Measurements from ENCODE around the gene WDR11. TPM values are rescaled to one million over a fixed set of nuclear protein-coding genes. Genes with fewer than 3 reads are reported as not detected.
A peak's percentile ranks its signal among the peaks of the same experiment; 100 is the strongest.
"Not testable (repeated sequence)": the region's sequence is repeated elsewhere in the genome, so short reads cannot be mapped to it uniquely, and the experiment has no call there.

WDR11 gene
- total RNA-seq, 1 donor from 2014 or later = 61.2 TPM

- TF ChIP-seq CTCF (IDR thresholded peaks at IDR 0.05; ENCODE audit: unreplicated experiment) = no peak
- Mint-ChIP-seq H3K4me1 (ENCODE audit: unreplicated experiment) (peaks cover 16% of the 10 kb centered on the region), H3K27me3 (ENCODE audit: unreplicated experiment) (peaks cover 3% of the 10 kb centered on the region), H3K27ac (ENCODE audit: unreplicated experiment) (peak overlapping the region; percentile 99), H3K4me3 (ENCODE audit: unreplicated experiment) (peak overlapping the region; percentile 37), H3K9me3 (ENCODE audit: unreplicated experiment) (no peaks in the 10 kb centered on the region), H3K36me3 (ENCODE audit: low read depth, unreplicated experiment) (no peaks in the 10 kb centered on the region)
- DNase-seq (ENCODE audit: low spot score) = peak; percentile 17
These were observed 66.5 kb downstream of the WDR11 start for GRCh38 chr10:120917521-120918250.

DNA sequence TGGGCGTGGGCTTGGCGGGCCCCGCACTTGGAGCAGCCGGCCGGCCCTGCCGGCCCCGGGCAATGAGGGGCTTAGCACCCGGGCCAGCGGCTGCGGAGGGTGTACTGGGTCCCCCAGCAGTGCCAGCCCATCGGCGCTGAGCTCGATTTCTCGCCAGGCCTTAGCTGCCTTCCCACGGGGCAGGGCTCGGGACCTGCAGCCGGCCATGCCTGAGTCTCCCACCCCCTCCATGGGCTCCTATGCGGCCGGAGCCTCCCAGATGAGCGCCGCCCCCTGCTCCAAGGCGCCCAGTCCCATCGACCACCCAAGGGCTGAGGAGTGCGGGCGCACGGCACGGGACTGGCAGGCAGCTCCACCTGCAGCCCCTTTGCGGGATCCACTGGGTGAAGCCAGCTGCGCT lies 72.7 kb downstream of the WDR11 start:
- not testable (repeated sequence) for H3K4me1 Mint-ChIP-seq (ENCODE audit: unreplicated experiment); H3K36me3 Mint-ChIP-seq (ENCODE audit: low read depth, unreplicated experiment); H3K4me3 Mint-ChIP-seq (ENCODE audit: unreplicated experiment); H3K9me3 Mint-ChIP-seq (ENCODE audit: unreplicated experiment); DNase-seq (ENCODE audit: low spot score); H3K27me3 Mint-ChIP-seq (ENCODE audit: unreplicated experiment); H3K27ac Mint-ChIP-seq (ENCODE audit: unreplicated experiment)

DNA sequence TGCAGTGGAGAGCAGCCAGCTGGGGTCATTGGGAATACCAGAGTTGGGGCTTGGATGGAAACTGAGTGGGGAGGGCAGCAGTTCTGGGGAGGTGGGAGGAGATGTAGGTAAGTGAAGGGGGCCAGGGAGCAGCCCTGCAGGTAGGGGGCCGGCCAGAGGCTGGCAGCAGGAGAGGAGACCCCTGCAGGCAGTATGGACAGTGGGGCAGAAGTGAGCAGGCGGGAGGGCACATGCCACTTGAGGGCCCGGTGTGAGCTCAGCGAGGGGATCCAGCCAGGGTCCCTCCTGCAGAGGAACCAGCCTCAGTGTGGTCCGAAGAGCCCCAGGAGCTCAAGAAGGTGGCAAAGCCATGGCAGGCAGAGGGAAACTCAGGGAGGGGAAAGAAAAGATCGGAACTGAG lies 75.4 kb downstream of the WDR11 start:
- H3K27me3 Mint-ChIP-seq (ENCODE audit: unreplicated experiment) = peaks cover 1% of the 10 kb centered on the region
- no peak for DNase-seq (ENCODE audit: low spot score)
- peaks cover 4% of the 10 kb centered on the region for H3K36me3 Mint-ChIP-seq (ENCODE audit: low read depth, unreplicated experiment)
- H3K4me3 Mint-ChIP-seq (ENCODE audit: unreplicated experiment) = no peak overlapping the region
- H3K27ac Mint-ChIP-seq (ENCODE audit: unreplicated experiment) = no peak overlapping the region
- no peak for TF ChIP-seq CTCF (IDR thresholded peaks at IDR 0.05; ENCODE audit: unreplicated experiment)
- H3K9me3 Mint-ChIP-seq (ENCODE audit: unreplicated experiment) = no peaks in the 10 kb centered on the region
- peaks cover 3% of the 10 kb centered on the region for H3K4me1 Mint-ChIP-seq (ENCODE audit: unreplicated experiment)

DNA sequence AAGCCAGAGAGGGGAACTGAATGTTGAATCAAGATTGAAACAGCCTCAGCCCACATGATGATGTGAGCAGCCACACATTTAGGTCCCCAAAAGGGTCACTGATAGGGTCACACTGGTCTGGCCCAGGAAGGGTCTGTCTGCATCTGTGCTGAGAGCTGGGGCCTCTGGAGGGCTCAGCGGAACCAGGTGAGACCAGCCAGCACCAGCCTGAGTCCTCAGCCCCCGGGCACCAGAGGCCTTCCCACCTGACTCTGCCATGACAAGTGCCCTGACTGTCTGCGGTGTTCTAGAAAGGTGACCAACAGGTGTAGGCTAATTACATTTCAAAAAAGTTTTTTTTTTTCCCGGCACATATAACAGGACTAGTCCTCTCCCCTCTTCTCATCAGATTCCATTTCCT lies 76.2 kb downstream of the WDR11 start:
- H3K4me3 Mint-ChIP-seq (ENCODE audit: unreplicated experiment) = no peak overlapping the region
- peaks cover 5% of the 10 kb centered on the region for H3K4me1 Mint-ChIP-seq (ENCODE audit: unreplicated experiment)
- no peak for DNase-seq (ENCODE audit: low spot score)
- H3K27ac Mint-ChIP-seq (ENCODE audit: unreplicated experiment) = no peak overlapping the region
- no peaks in the 10 kb centered on the region for H3K9me3 Mint-ChIP-seq (ENCODE audit: unreplicated experiment)
- H3K36me3 Mint-ChIP-seq (ENCODE audit: low read depth, unreplicated experiment) = peaks cover 4% of the 10 kb centered on the region
- peaks cover 1% of the 10 kb centered on the region for H3K27me3 Mint-ChIP-seq (ENCODE audit: unreplicated experiment)
- no peak for TF ChIP-seq CTCF (IDR thresholded peaks at IDR 0.05; ENCODE audit: unreplicated experiment)

DNA sequence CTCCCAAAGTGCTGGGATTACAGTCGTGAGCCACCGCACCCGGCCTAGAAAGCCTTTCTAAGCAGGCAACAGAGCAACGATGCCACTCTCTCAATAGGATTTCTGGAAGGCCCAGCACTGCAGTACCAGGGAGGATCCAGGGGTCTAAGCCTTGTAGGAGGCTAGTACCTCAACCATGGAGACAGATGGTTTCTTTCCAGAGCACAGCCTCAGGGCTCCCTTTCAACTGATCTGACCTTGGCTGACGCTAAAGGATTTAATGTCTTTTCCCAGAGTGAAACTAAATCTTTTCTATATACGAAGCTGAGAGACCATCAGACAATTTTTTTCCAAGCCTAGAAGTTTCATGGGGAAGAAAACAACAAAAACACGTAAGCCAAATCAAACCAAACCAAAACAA lies 78.0 kb downstream of the WDR11 start:
- DNase-seq (ENCODE audit: low spot score) = no peak
- H3K4me3 Mint-ChIP-seq (ENCODE audit: unreplicated experiment) = no peak overlapping the region
- peaks cover 7% of the 10 kb centered on the region for H3K36me3 Mint-ChIP-seq (ENCODE audit: low read depth, unreplicated experiment)
- TF ChIP-seq CTCF (IDR thresholded peaks at IDR 0.05; ENCODE audit: unreplicated experiment) = no peak
- H3K4me1 Mint-ChIP-seq (ENCODE audit: unreplicated experiment) = peaks cover 5% of the 10 kb centered on the region
- peaks cover 4% of the 10 kb centered on the region for H3K27me3 Mint-ChIP-seq (ENCODE audit: unreplicated experiment)
- H3K9me3 Mint-ChIP-seq (ENCODE audit: unreplicated experiment) = no peaks in the 10 kb centered on the region
- H3K27ac Mint-ChIP-seq (ENCODE audit: unreplicated experiment) = no peak overlapping the region
